Right lobe of liver (tissue), 4 donors: ENCODE results near the gene AUNIP.

Source experiments
- CTCF ChIP-seq, 4 donors: fragments of 200-600 bp in 3 of 4; fragments of 450-650 bp in 1 of 4; IDR thresholded peaks; one replicate each; pipeline versions ENCODE4 v1.5.1 to v1.8.0; 2016 to 2022; ENCODE audit warnings: antibody characterized with exemption in 4 of 4, mild to moderate bottlenecking in 2 of 4
- POLR2A ChIP-seq: fragments of 450-650 bp; IDR thresholded peaks from one replicate; pipeline ENCODE4 v1.6.1; 2017; ENCODE audit warnings: antibody characterized with exemption, mild to moderate bottlenecking
- donor health status: DM: no; HTN: no; CAD: no.
- donor health status: DM: no; HTN: no; CAD: no.
- donor health status: DM: no; HTN: yes; CAD: no.

- no peak for TF ChIP-seq CTCF (IDR thresholded peaks at IDR 0.05)
- no peak for TF ChIP-seq POLR2A
These were observed 73.8 kb downstream of the AUNIP start for GRCh38 chr1:25785333-25786067.
